CD4-positive, alpha-beta T cell (primary cell): ENCODE data around the gene VPS51. TPM values are rescaled to one million over a fixed set of nuclear protein-coding genes. Genes with fewer than 3 reads are reported as not detected.
A peak's percentile ranks its signal among the peaks of the same experiment; 100 is the strongest.

Source experiments
- ATAC-seq: fragments of 200-7000 bp; cut with Tn5 transposase; one replicate; pipeline ENCODE4 v1.10.0; 2022; ENCODE audit warnings: mild to moderate bottlenecking; ENCODE audit not compliant: poor library complexity
- CTCF ChIA-PET: fragments of 350-600 bp; sonication (Branson Sonifier 250); formaldehyde crosslinking; loops from one replicate; lab custom pipeline; 2021; ENCODE audit warnings: antibody characterized with exemption, inconsistent platforms; lab: Charles Lee
- POLR2A ChIA-PET: fragments of 350-600 bp; sonication (Branson Sonifier 250); formaldehyde crosslinking; loops from one replicate; lab custom pipeline; 2021; ENCODE audit warnings: antibody characterized with exemption, inconsistent platforms; lab: Charles Lee
- DNase-seq, 14 experiments: peaks; one replicate each; pipeline ENCODE4 v3.0.0-alpha.2; 2013 to 2020; ENCODE audit warnings: mixed read lengths in 2 of 14
- H3K27ac ChIP-seq, 2 donors: one replicate each; pipeline versions ENCODE4 v1.5.1 to v1.7.0; 2013; ENCODE audit warnings: low read length in 2 of 2, low read depth in 1 of 2, mild to moderate bottlenecking in 1 of 2
- H3K27me3 ChIP-seq, 2 experiments: 1 replicate in 1 of 2; 2 replicates in 1 of 2; pipeline versions ENCODE4 v1.6.1 to v1.7.0; 2013; ENCODE audit warnings: low read length in 2 of 2, control low read depth in 1 of 2, mild to moderate bottlenecking in 1 of 2, moderate library complexity in 1 of 2; ENCODE audit not compliant: insufficient read depth in 2 of 2, control insufficient read depth in 1 of 2
- H3K36me3 ChIP-seq: one replicate; pipeline ENCODE4 v1.6.1; 2013; ENCODE audit warnings: low read length, control low read depth; ENCODE audit not compliant: insufficient read depth
- H3K4me1 ChIP-seq: one replicate; pipeline ENCODE4 v1.6.1; 2013; ENCODE audit warnings: low read length, control low read depth; ENCODE audit not compliant: insufficient read depth
- H3K4me3 ChIP-seq: one replicate; pipeline ENCODE4 v1.5.1; 2013; ENCODE audit warnings: mild to moderate bottlenecking, low read length, moderate library complexity
- H3K9me3 ChIP-seq, 2 experiments: 1 replicate in 1 of 2; 2 replicates in 1 of 2; pipeline versions ENCODE4 v1.6.1 to v1.7.0; 2013; ENCODE audit warnings: low read length in 2 of 2, mild to moderate bottlenecking in 2 of 2, control low read depth in 1 of 2, moderate library complexity in 1 of 2; ENCODE audit not compliant: control insufficient read depth in 1 of 2, insufficient read depth in 1 of 2
- H3K27ac Mint-ChIP-seq: one replicate; pipeline ENCODE4 v1.8.0; 2020; ENCODE audit warnings: mixed read lengths
- H3K27me3 Mint-ChIP-seq: one replicate; pipeline ENCODE4 v1.8.0; 2021; ENCODE audit warnings: mixed read lengths
- H3K36me3 Mint-ChIP-seq: one replicate; pipeline ENCODE4 v1.8.0; 2021; ENCODE audit warnings: low read depth, mixed read lengths
- H3K4me1 Mint-ChIP-seq: one replicate; pipeline ENCODE4 v1.8.0; 2021; ENCODE audit warnings: low read depth, mixed read lengths
- H3K4me3 Mint-ChIP-seq: one replicate; pipeline ENCODE4 v1.8.0; 2020; ENCODE audit warnings: mild to moderate bottlenecking, mixed read lengths
- H3K9me3 Mint-ChIP-seq: one replicate; pipeline ENCODE4 v1.8.0; 2020; ENCODE audit warnings: mixed read lengths
- intact Hi-C, 2 experiments: fragments of 100-400 bp; cut with DNase I in 1 of 2; cut with micrococcal nuclease in 1 of 2; formaldehyde crosslinking; loops; one replicate each; pipeline versions ENCODE4 v1.15.1 to v1.9.0; 2023 to 2025; cut with DNase I, micrococcal nuclease
- total RNA-seq, 174 experiments: library from RNA in 2 of 174; stranded (reverse) in 2 of 174; gene quantifications; one replicate each; pipeline ENCODE4 v1.2.3 and lab custom pipeline; 2021 to 2026
- TF ChIP-seq, protein P1 (sequence below): fragments of 200-600 bp; IDR thresholded peaks from one replicate; pipeline ENCODE4 v1.8.0; 2022; ENCODE audit warnings: antibody characterized with exemption, mild to moderate bottlenecking

VPS51 gene
- total RNA-seq, 2 experiments from 2014 or later = 243 to 246 TPM

- CTCF ChIA-PET = interaction anchor here (0.9 to 1.0 kb wide), 2 partner anchors 33 to 71 kb away, joined by 3 to 4 read pairs; partner anchors contain the start of genes ARL2 and ZNHIT2
- no peaks in the 10 kb centered on the region for H3K9me3 Mint-ChIP-seq
- peaks cover 33% of the 10 kb centered on the region for H3K4me1 Mint-ChIP-seq
- DNase-seq (no peak), ATAC-seq (no peak)
- no peaks in the 10 kb centered on the region for H3K27me3 ChIP-seq
- H3K27ac Mint-ChIP-seq = peak overlapping the region; percentile 97
- POLR2A ChIA-PET = interaction anchor here (0.9 to 2.9 kb wide), 4 partner anchors 14 to 50 kb away, joined by 3 to 16 read pairs (median 8); partner anchors contain the start of genes FAU, MRPL49, SAC3D1 and SYVN1
- peaks cover 50% of the 10 kb centered on the region for H3K36me3 ChIP-seq
- intact Hi-C loops = loop anchor here (1.0 to 10.0 kb wide), 9 partner anchors 12 to 1260 kb away; partner anchors contain the start of genes FAU (in 2 of the 2), MRPL49 (in 2 of the 2), VPS51 (in 2 of the 2) and ZNHIT2 (in 2 of the 2)
- peaks cover 21% of the 10 kb centered on the region for H3K4me1 ChIP-seq
- peak overlapping the region; percentile 80 for H3K4me3 ChIP-seq
- peak overlapping the region; percentile 86 to 97 for H3K27ac ChIP-seq
- TF ChIP-seq, protein P1, sequence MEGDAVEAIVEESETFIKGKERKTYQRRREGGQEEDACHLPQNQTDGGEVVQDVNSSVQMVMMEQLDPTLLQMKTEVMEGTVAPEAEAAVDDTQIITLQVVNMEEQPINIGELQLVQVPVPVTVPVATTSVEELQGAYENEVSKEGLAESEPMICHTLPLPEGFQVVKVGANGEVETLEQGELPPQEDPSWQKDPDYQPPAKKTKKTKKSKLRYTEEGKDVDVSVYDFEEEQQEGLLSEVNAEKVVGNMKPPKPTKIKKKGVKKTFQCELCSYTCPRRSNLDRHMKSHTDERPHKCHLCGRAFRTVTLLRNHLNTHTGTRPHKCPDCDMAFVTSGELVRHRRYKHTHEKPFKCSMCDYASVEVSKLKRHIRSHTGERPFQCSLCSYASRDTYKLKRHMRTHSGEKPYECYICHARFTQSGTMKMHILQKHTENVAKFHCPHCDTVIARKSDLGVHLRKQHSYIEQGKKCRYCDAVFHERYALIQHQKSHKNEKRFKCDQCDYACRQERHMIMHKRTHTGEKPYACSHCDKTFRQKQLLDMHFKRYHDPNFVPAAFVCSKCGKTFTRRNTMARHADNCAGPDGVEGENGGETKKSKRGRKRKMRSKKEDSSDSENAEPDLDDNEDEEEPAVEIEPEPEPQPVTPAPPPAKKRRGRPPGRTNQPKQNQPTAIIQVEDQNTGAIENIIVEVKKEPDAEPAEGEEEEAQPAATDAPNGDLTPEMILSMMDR = no peak
- H3K27me3 Mint-ChIP-seq = no peaks in the 10 kb centered on the region
- H3K4me3 Mint-ChIP-seq = peak overlapping the region; percentile 98
- H3K36me3 Mint-ChIP-seq = peaks cover 56% of the 10 kb centered on the region
- H3K9me3 ChIP-seq = no peaks in the 10 kb centered on the region
Observed at GRCh38 chr11:65084598-65085375, 11.2 kb upstream of the VPS51 start.

GRCh38 chr11:65085446-65085845 is 10.6 kb upstream of the VPS51 start:
- intact Hi-C loops = loop anchor here in 1 of 2 experiments (2.0 to 10.0 kb wide), 4 partner anchors 45 to 1259 kb away; partner anchors contain the start of genes B4GAT1, BRMS1, CDC42BPG and SAC3D1

GRCh38 chr11:65086809-65087208 is 9.2 kb upstream of the VPS51 start:
- POLR2A ChIA-PET = interaction anchor here (1.0 to 2.9 kb wide), 4 partner anchors 9 to 48 kb away, joined by 3 to 16 read pairs (median 8); partner anchors contain the start of genes FAU, MRPL49, SYVN1 and VPS51
- intact Hi-C loops = loop anchor here in 1 of 2 experiments (10.0 kb wide), 2 partner anchors 242 to 1258 kb away; partner anchors contain the start of genes B4GAT1, BRMS1 and CDC42BPG
- Histone ChIP-seq H3K9me3 (no peaks in the 10 kb centered on the region), H3K36me3 (peaks cover 50% of the 10 kb centered on the region), H3K27me3 (no peaks in the 10 kb centered on the region), H3K4me3 (no peak overlapping the region), H3K4me1 (peaks cover 21% of the 10 kb centered on the region), H3K27ac (no peak overlapping the region)
- no peaks in the 10 kb centered on the region for H3K27me3 Mint-ChIP-seq
- no peak for DNase-seq
- no peak overlapping the region for H3K27ac Mint-ChIP-seq
- TF ChIP-seq, protein P1 = no peak
- H3K4me1 Mint-ChIP-seq = peaks cover 33% of the 10 kb centered on the region
- H3K36me3 Mint-ChIP-seq = peaks cover 57% of the 10 kb centered on the region
- CTCF ChIA-PET = interaction anchor here (0.5 kb wide), 1 partner anchor 245 kb away, joined by 3 read pairs; no protein-coding TSS in a partner anchor
- no peak for ATAC-seq
- no peaks in the 10 kb centered on the region for H3K9me3 Mint-ChIP-seq
- H3K4me3 Mint-ChIP-seq = peak overlapping the region; percentile 25

More at GRCh38 chr11:65085446-65085845, 10.6 kb upstream of the VPS51 start:
- Histone ChIP-seq H3K27ac (no peak overlapping the region), H3K36me3 (peaks cover 50% of the 10 kb centered on the region), H3K27me3 (no peaks in the 10 kb centered on the region), H3K9me3 (no peaks in the 10 kb centered on the region), H3K4me1 (peaks cover 21% of the 10 kb centered on the region), H3K4me3 (no peak overlapping the region)
- POLR2A ChIA-PET = interaction anchor here (0.9 to 2.9 kb wide), 4 partner anchors 13 to 49 kb away, joined by 3 to 16 read pairs (median 8); partner anchors contain the start of genes FAU, MRPL49, SAC3D1 and SYVN1
- ATAC-seq = no peak
- peaks cover 57% of the 10 kb centered on the region for H3K36me3 Mint-ChIP-seq
- H3K27ac Mint-ChIP-seq = peak overlapping the region; percentile 97
- H3K4me3 Mint-ChIP-seq = peak overlapping the region; percentile 98
- CTCF ChIA-PET = interaction anchor here (0.9 to 1.0 kb wide), 2 partner anchors 32 to 72 kb away, joined by 3 to 4 read pairs; partner anchors contain the start of genes ARL2 and ZNHIT2
- TF ChIP-seq, protein P1 = no peak
- DNase-seq = no peak
- H3K4me1 Mint-ChIP-seq = peaks cover 33% of the 10 kb centered on the region
- no peaks in the 10 kb centered on the region for H3K9me3 Mint-ChIP-seq
- no peaks in the 10 kb centered on the region for H3K27me3 Mint-ChIP-seq
